BJ (cell line): Measurements from ENCODE around the gene ULK2. TPM values are rescaled to one million over a fixed set of nuclear protein-coding genes. Genes with fewer than 3 reads are reported as not detected.

Experiments used
- CTCF ChIA-PET: fragments of 350-600 bp; formaldehyde crosslinking; extraction: SDS; loops from one replicate; lab custom pipeline; 2021; ENCODE audit warnings: antibody characterized with exemption, inconsistent platforms; lab: Yijun Ruan, JAX
- POLR2A ChIA-PET: fragments of 300-600 bp; sonication (Branson Sonifier 250); formaldehyde crosslinking; extraction: SDS; loops from one replicate; lab custom pipeline; 2021; ENCODE audit warnings: antibody characterized with exemption; lab: Charles Lee
- DNase-seq: peaks from one replicate; pipeline ENCODE4 v3.0.0-alpha.2; 2011; ENCODE audit warnings: low read depth
- H3K27me3 ChIP-seq: 2 replicates; pipeline ENCODE4 v1.6.0; 2011; ENCODE audit warnings: low read length; ENCODE audit not compliant: control insufficient read depth, insufficient read depth
- H3K36me3 ChIP-seq: 2 replicates; pipeline ENCODE4 v1.5.1; 2011; ENCODE audit warnings: low read length; ENCODE audit not compliant: control insufficient read depth, insufficient read depth
- H3K4me3 ChIP-seq: 2 replicates; pipeline ENCODE4 v1.5.1; 2011; ENCODE audit warnings: low read depth, mild to moderate bottlenecking, control low read depth, low read length
- polyA plus RNA-seq: library from polyadenylated mRNA; depleted of rRNA; stranded (reverse); fragments of >200 nt; gene quantifications from 2 replicates; pipeline ENCODE4 v1.2.3, GENCODE V29; 2011
- TF ChIP-seq, protein P1 (sequence below): IDR thresholded peaks from 2 replicates; pipeline ENCODE4 v1.5.1; 2011; ENCODE audit warnings: low read depth, mild to moderate bottlenecking, control low read depth, inconsistent platforms, low read length, moderate library complexity; ENCODE audit not compliant: insufficient read depth

ULK2 gene
- polyA plus RNA-seq, 1 experiment = 38.2 TPM

DNA sequence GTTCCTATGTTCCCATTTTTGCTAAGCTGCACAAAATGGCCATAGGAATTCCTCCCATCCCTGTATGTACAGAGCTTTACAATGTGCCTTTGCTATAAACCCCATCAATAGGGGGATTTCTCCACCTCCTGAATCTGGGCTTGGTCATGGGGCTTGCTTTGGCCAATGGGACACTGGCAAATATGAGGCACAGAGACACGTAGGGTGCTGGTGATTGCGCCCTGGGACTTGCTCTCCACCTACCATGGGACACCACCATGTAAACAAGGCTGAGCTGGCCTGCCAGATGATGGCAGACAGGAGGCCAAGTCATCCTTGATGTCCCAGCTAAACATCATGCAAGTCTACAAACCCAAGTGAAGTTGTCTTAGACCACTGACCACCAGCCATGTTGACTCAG, 104.3 kb downstream of the ULK2 start:
- H3K4me3 ChIP-seq = no peak overlapping the region
- H3K36me3 ChIP-seq = no peaks in the 10 kb centered on the region
- H3K27me3 ChIP-seq = no peaks in the 10 kb centered on the region; the same call in 1 of the 2 replicates
- DNase-seq = no peak
- CTCF ChIA-PET = interaction anchor here (1.0 to 7.6 kb wide), 13 partner anchors 10 to 441 kb away, joined by 3 to 105 read pairs (median 4); partner anchors contain the start of genes ALDH3A1 and B9D1
- TF ChIP-seq, protein P1, sequence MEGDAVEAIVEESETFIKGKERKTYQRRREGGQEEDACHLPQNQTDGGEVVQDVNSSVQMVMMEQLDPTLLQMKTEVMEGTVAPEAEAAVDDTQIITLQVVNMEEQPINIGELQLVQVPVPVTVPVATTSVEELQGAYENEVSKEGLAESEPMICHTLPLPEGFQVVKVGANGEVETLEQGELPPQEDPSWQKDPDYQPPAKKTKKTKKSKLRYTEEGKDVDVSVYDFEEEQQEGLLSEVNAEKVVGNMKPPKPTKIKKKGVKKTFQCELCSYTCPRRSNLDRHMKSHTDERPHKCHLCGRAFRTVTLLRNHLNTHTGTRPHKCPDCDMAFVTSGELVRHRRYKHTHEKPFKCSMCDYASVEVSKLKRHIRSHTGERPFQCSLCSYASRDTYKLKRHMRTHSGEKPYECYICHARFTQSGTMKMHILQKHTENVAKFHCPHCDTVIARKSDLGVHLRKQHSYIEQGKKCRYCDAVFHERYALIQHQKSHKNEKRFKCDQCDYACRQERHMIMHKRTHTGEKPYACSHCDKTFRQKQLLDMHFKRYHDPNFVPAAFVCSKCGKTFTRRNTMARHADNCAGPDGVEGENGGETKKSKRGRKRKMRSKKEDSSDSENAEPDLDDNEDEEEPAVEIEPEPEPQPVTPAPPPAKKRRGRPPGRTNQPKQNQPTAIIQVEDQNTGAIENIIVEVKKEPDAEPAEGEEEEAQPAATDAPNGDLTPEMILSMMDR = no peak
- POLR2A ChIA-PET = no interaction called here

GRCh38 chr17:19762515-19762961, 105.2 kb downstream of the ULK2 start:
- no peak overlapping the region for H3K4me3 ChIP-seq
- CTCF ChIA-PET = interaction anchor here (0.6 to 7.6 kb wide), 17 partner anchors 8 to 440 kb away, joined by 3 to 105 read pairs (median 4); partner anchors contain the start of genes ALDH3A1, B9D1 and SPECC1

DNA sequence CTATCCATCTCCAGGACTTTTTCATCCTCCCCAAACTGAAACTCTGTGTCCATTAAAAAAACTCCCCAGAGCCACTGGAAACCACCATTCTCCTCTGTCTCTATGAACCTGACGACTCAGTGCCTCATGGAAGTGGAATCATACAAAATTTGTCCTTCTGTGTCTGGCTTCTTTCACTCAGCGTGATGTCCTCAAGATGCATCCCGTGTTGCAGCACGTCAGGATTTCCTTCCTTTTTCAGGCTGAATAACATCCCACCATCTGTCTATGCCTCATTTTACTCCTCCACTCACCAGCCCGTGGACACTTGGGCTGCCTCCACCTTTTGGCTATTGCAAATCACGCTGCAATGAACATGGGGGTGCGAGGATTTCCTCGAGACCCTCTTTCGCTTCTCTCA, 107.0 kb downstream of the ULK2 start:
- CTCF ChIA-PET = interaction anchor here (1.2 to 7.6 kb wide), 4 partner anchors 8 to 398 kb away, joined by 3 to 84 read pairs (median 29); partner anchors contain the start of genes ALDH3A1 and B9D1

More at GRCh38 chr17:19762515-19762961, 105.2 kb downstream of the ULK2 start:
- DNase-seq = no peak
- POLR2A ChIA-PET = no interaction called here
- Histone ChIP-seq H3K27me3 (no peaks in the 10 kb centered on the region; the same call in none of the 2 replicates), H3K36me3 (no peaks in the 10 kb centered on the region)
- TF ChIP-seq, protein P1 = peak; percentile 67

GRCh38 chr17:19759568-19760549, 107.9 kb downstream of the ULK2 start:
- POLR2A ChIA-PET = no interaction called here
- no peaks in the 10 kb centered on the region; the same call in none of the 2 replicates for H3K27me3 ChIP-seq

More for the DNA sequence above, 107.0 kb downstream of the ULK2 start:
- DNase-seq = no peak
- H3K4me3 ChIP-seq = no peak overlapping the region
- POLR2A ChIA-PET = no interaction called here
- H3K27me3 ChIP-seq = no peaks in the 10 kb centered on the region; the same call in none of the 2 replicates
- no peaks in the 10 kb centered on the region for H3K36me3 ChIP-seq
- TF ChIP-seq, protein P1 = no peak

More at GRCh38 chr17:19759568-19760549, 107.9 kb downstream of the ULK2 start:
- H3K36me3 ChIP-seq = no peaks in the 10 kb centered on the region
- no peak for DNase-seq
- TF ChIP-seq, protein P1 = no peak
- H3K4me3 ChIP-seq = no peak overlapping the region
- CTCF ChIA-PET = interaction anchor here (1.2 to 7.6 kb wide), 4 partner anchors 7 to 397 kb away, joined by 3 to 84 read pairs (median 29); partner anchors contain the start of genes ALDH3A1 and B9D1
